GM19099 (cell line): Measurements from ENCODE around the gene NLRP13.

Experiments
- POLR2A ChIP-seq: IDR thresholded peaks from 3 replicates; pipeline ENCODE4 v1.6.1; 2011; ENCODE audit warnings: low read depth; ENCODE audit not compliant: insufficient read length; ENCODE audit errors: extremely low read depth

NLRP13 gene

DNA sequence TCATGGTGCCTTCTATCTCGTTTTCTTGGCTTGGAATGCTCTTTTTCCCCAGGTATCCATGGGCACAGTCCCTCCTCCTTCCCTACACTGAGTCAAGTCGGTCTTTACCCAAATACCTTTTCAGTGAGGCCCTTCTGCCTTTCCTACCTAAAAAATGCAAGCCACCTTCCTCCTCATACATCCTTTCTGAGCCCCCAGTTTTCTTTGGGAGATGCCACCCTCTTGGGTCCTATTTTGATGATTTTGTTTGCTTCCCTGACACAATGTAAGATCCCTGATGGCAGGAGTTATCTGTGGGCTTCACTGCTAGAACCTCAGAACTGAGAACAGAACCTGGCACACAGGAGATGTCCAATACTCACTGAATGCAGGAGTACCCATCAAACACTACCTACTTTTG, 22.3 kb downstream of the NLRP13 start:
- TF ChIP-seq POLR2A = no peak

DNA sequence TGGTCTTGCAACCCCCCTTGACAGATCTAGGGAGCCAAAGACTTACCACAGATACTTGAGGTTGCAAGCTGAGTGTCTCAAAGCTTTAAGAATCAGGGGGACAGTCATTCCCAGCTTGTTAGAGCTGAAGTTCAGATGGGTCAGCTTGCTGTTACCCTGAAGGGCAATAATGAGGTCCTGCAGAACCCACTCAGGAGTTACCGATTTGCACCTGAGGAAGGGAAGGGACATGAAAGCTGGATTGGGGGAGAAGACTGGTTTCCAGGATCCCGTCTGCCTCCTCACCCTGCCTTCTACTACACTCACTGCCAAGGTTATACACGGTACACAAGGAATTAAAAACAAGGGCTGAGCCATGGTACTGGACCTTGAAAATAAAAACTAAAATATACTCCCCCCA, 24.4 kb downstream of the NLRP13 start:
- TF ChIP-seq POLR2A = no peak

DNA sequence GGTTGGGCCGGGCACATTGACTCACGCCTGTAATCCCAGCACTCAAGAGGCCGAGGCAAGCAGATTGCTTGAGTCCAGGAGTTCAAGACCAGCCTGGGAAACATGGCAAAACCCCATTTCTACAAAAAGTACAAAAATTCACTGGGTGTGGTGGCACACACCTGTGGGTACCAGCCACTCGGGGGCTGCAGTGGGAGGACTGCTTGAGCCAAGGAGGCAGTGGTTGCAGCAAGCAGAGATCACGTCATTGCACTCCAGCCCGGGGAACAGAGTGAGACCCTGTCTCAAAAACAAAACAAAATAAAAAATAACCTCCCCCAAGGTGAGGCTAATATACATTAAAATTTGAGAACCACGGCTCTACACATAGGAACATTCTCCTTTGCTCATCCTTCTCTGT, 24.9 kb downstream of the NLRP13 start:
- TF ChIP-seq POLR2A = no peak

DNA sequence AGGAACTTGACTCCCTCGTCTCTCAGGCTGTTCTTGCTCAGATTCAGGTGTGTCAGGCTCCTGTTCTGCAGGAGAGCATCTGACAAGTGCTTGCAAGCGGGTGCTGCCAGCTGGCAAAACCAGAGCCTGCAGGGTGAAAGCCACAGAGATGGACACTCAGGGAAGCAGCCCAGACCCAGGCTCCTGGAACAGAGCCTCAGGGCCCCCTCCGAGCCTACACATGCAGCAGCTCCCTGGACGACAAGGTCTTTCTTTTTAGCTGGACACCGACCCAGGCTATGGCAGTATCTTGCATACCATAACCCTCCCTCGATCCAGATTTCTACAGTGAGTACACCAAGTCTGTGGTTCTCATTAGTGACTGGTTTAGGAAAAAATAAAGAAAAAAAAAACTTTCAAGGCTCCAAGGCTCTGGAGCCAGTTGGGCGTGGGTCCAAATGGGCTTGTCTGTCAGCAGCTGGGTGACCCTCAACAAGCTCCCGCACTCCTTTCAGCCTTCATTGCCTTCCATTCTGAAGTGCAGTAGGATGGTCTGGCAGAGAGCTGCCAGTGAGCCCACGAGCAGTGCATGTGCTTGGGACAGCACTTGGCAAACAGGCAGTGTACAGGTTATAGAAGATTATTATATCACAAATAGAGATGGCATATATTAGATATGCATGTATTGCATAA, 29.9 kb downstream of the NLRP13 start:
- TF ChIP-seq POLR2A = no peak

DNA sequence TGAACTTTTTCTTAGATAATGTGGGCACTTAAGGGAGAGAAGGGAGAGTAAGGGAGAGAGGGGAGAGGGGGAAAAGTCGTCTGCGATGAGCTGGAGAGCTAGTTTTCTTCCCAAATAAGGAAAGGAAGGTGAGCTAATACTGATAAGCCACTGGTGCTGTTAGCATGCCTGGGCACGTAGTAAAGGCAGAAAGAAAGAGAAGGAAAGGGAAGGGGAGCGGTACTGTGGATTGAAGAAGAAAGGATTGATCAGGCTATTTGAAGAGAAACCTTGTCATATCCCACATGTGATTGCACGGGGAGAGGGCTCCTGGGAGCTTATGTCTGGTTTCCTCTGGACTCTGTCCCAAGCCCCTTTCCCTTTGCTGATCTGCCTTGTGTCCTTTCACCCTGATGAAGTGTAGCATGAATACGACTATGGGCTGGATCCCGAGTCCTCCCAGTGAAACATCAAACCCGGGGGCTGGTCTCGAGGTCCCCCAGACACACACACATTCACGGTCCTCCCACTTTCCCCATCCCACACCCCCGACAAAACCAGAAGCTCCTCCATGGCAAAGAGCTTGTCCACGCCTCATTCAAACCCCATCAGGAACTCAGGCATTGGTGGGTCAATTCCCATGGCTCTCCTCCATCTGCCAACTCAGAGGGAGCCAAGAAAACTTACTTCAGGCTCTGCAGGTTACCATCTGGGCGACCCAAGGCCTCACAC, 30.6 kb downstream of the NLRP13 start:
- no peak for TF ChIP-seq POLR2A

DNA sequence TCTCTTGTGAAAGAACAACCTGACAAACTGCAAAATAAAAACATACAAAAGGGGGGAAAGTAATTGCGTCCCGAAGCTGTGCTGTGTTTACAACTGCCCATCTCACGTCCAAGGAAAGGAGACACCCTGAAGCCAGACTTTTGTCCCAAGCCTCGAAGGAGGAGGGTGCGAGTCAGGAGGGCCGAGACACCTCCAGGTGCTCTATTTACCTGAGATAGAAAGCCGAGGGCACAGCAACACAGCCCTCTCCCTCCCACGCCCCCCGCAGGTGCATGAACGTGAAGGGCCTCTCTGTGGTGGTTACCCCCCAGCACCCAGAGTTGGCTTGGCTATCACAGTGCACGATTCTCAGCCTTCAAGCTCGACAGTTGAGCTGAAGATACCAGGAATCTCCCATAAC, 33.2 kb downstream of the NLRP13 start:
- TF ChIP-seq POLR2A = no peak

DNA sequence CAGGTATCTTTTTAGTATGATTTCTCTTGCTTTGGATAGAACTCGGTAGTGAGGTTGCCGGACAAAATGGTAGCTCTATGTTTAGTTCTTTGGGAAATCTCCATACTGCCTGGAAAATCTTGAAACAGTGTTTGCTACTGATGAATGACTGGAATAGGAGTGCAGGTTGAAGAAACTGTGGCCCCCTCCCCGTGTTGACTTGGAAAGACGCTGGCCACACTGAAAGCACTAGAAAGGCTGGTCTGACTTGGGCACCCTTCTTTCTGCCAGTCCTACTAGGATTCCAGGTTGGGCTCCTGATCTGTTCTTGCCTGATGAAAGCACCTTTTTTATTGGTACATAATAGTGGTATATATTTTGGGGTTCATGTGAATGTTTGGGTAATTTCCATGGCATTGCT, 49.5 kb downstream of the NLRP13 start:
- no peak for TF ChIP-seq POLR2A

DNA sequence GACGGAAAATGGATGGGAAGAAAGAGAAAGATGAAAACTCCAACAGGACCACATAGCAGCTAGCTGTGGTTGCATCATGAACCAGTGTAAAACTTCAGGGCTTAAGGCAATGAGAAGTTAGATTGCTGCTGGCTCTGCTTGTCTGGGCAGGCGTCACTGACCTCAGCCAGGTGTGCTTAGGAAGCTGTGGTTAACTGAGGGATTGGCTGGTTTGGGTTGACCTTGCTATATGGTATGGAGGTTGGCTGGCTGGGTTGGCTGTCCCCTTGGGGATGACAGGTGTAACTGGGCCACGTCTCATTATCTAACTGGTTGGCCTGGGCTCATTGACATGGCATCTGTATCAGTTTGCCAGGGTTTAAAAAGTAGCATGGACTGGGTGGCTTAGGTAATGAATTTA, 54.9 kb downstream of the NLRP13 start:
- TF ChIP-seq POLR2A = no peak

DNA sequence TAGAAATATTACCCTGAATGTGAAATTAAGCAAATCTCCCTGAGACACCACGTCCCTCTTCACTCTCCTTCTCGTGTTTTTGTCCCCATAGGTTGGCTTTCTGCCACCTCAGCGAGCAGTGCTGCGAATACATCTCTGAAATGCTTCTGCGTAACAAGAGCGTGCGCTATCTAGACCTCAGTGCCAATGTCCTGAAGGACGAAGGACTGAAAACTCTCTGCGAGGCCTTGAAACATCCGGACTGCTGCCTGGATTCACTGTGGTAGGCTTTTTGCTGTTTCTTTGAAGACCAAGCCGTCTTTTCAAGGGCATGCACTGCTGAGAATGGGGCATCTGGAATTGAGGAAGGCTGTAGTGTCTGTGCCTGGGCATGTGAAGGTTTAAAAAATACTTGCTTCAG, 61.4 kb downstream of the NLRP13 start:
- TF ChIP-seq POLR2A = no peak

DNA sequence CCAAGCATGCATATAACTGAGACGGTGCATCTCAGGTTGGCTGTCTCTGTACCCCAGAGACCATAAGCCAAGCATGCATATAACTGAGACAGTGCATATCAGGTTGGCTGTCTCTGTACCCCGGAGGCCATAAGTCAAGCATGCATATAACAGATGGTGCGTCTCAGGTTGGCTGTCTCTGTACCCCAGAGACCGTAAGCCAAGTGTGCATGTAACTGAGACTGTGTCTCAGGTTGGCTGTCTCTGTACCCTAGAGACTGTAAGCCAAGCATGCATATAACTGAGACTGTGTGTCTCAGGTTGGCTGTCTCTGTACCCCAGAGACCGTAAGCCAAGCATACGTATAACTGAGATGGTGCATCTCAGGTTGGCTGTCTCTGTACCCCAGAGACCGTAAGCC, 65.0 kb downstream of the NLRP13 start:
- no peak for TF ChIP-seq POLR2A

DNA sequence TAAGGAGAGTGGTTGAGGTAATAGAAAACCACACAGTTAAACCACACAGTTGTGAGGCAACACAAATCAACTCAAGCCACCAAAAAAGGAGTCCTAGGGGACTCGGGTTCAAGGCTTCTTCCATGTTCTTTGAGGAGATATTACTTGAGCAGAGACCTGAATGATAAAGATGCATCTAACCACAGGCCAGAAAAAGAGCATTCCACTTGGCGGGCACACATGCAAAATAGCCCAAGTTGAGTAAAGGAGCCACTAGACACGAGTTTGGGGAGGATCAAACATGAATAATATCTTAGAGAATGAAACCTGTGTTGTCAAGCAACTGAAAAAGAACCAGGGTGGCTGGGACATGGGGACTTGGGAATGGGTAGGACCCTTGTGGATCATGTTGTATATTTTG, 65.6 kb downstream of the NLRP13 start:
- no peak for TF ChIP-seq POLR2A

DNA sequence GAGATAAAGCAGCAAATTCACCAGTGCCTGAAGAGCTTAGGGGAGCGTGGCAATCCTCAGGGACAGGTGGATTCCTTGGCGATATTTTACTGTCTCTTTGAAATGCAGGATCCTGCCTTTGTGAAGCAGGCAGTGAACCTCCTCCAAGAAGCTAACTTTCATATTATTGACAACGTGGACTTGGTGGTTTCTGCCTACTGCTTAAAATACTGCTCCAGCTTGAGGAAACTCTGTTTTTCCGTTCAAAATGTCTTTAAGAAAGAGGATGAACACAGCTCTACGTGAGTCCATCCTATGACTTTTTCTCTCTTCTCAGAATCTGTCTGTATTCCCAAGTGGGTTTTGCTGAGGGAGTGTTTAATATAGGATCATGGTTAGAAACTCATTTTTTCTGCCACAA, 73.2 kb downstream of the NLRP13 start:
- TF ChIP-seq POLR2A = no peak

DNA sequence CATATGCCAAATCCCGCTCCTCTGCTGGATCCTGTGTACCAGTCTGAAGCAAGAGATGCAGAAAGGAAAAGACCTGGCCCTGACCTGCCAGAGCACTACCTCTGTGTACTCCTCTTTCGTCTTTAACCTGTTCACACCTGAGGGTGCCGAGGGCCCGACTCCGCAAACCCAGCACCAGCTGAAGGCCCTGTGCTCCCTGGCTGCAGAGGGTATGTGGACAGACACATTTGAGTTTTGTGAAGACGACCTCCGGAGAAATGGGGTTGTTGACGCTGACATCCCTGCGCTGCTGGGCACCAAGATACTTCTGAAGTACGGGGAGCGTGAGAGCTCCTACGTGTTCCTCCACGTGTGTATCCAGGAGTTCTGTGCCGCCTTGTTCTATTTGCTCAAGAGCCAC, 73.7 kb downstream of the NLRP13 start:
- TF ChIP-seq POLR2A = no peak

DNA sequence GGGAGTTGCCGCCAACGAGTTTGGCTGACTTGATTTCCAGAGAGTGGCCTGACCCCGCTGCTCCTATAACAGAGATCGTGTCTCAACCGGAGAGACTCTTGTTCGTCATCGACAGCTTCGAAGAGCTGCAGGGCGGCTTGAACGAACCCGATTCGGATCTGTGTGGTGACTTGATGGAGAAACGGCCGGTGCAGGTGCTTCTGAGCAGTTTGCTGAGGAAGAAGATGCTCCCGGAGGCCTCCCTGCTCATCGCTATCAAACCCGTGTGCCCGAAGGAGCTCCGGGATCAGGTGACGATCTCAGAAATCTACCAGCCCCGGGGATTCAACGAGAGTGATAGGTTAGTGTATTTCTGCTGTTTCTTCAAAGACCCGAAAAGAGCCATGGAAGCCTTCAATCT, 74.2 kb downstream of the NLRP13 start:
- TF ChIP-seq POLR2A = no peak

DNA sequence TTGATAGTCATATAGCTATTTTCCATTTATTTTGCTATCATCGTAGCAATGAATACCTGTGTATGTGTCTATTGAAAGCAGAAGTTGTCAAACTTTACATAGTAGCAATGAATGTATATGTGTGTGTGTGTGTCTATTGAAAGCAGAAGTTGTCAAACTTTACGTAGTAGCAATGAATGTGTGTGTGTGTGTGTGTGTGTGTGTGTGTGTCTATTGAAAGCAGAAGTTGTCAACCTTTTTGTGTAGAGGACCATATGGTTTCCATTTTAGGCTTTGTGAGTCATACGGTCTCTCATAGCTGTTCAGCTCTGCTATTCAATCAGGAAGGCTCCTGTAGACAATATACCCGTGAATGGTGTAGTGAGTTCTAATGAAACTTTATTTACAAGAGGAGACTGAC, 75.0 kb downstream of the NLRP13 start:
- no peak for TF ChIP-seq POLR2A

DNA sequence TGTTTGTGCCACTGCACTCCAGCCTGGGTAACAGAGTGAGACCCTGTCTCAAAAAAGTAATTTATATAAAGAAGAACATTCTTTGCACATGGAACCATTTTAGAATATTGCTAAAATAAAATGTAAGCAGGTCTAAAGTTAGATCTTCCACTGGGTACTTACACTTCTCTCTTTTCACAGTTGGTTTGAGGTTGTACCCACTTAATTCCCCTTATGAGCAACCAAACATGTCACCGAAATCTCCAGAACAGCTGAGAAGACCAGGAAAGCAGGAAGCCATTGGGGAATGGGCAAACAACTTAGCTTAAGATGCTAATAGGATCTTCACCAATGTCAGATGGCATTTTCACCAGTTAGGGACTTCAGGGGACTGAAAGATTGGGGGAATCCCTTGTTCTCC, 77.0 kb downstream of the NLRP13 start:
- no peak for TF ChIP-seq POLR2A
